CD14-positive monocyte (primary cell): Measurements from ENCODE around the gene GMDS. TPM values are rescaled to one million over a fixed set of nuclear protein-coding genes. Genes with fewer than 3 reads are reported as not detected.
A peak's percentile ranks its signal among the peaks of the same experiment; 100 is the strongest.

Experiments used
- DNase-seq, 3 donors: peaks; one replicate each; pipeline ENCODE4 v3.0.0-alpha.2; 2011 to 2022
- H2AFZ ChIP-seq: 2 replicates; pipeline ENCODE4 v1.6.0; 2012; ENCODE audit warnings: mild to moderate bottlenecking, low read depth, low read length, inconsistent platforms; ENCODE audit not compliant: insufficient read depth, poor library complexity, severe bottlenecking
- H3K27ac ChIP-seq, 2 donors: 1 replicate in 1 of 2; 2 replicates in 1 of 2; pipeline ENCODE4 v1.5.1; 2012 to 2013; ENCODE audit warnings: low read length in 2 of 2, control low read depth in 1 of 2, inconsistent platforms in 1 of 2, low read depth in 1 of 2, mild to moderate bottlenecking in 1 of 2
- H3K27me3 ChIP-seq, 2 donors: one replicate each; pipeline versions ENCODE4 v1.6.0 to v1.6.1; 2011 to 2013; ENCODE audit warnings: low read length in 2 of 2; ENCODE audit not compliant: control insufficient read depth in 2 of 2, insufficient read depth in 2 of 2
- H3K36me3 ChIP-seq, 2 donors: replicated peaks in 1 of 2; 1 replicate in 1 of 2; 2 replicates in 1 of 2; pipeline versions ENCODE4 v1.5.1 to v1.6.1; 2012 to 2013; ENCODE audit warnings: low read length in 2 of 2, control low read depth in 1 of 2, inconsistent platforms in 1 of 2, mild to moderate bottlenecking in 1 of 2; ENCODE audit not compliant: insufficient read depth in 2 of 2, control insufficient read depth in 1 of 2
- H3K4me1 ChIP-seq, 2 donors: 1 replicate in 1 of 2; 2 replicates in 1 of 2; pipeline versions ENCODE4 v1.5.1 to v1.6.1; 2012 to 2013; ENCODE audit warnings: low read length in 2 of 2, control low read depth in 1 of 2, inconsistent platforms in 1 of 2, mild to moderate bottlenecking in 1 of 2, moderate library complexity in 1 of 2; ENCODE audit not compliant: insufficient read depth in 2 of 2, control insufficient read depth in 1 of 2
- H3K4me2 ChIP-seq: replicated peaks from 2 replicates; pipeline ENCODE3; 2012; ENCODE audit warnings: low read length, moderate library complexity, mild to moderate bottlenecking; ENCODE audit not compliant: poor library complexity, severe bottlenecking; ENCODE audit errors: extremely low read depth
- H3K4me3 ChIP-seq, 3 experiments: fragments of 200-600 bp in 1 of 3; sonication (generic) in 1 of 3; replicated peaks in 1 of 3; 1 replicate in 2 of 3; 2 replicates in 1 of 3; pipeline ENCODE4 v1.5.1; 2011 to 2013; ENCODE audit warnings: low read length in 3 of 3, mild to moderate bottlenecking in 3 of 3, control low read depth in 2 of 3, low read depth in 2 of 3, inconsistent platforms in 1 of 3, moderate library complexity in 1 of 3
- H3K79me2 ChIP-seq: 2 replicates; pipeline ENCODE4 v1.6.0; 2012; ENCODE audit warnings: mild to moderate bottlenecking, control low read depth, inconsistent platforms, low read length, moderate library complexity; ENCODE audit not compliant: insufficient read depth
- H3K9ac ChIP-seq: 2 replicates; pipeline ENCODE4 v1.6.0; 2017; ENCODE audit warnings: low read length, mild to moderate bottlenecking; ENCODE audit not compliant: insufficient read depth, poor library complexity, severe bottlenecking
- H3K9me3 ChIP-seq, 2 donors: replicated peaks in 1 of 2; 1 replicate in 1 of 2; 2 replicates in 1 of 2; pipeline versions ENCODE4 v1.5.1 to v1.6.1; 2012 to 2013; ENCODE audit warnings: low read length in 2 of 2, control low read depth in 1 of 2; ENCODE audit not compliant: control insufficient read depth in 1 of 2, insufficient read depth in 1 of 2
- H4K20me1 ChIP-seq: 2 replicates; pipeline ENCODE4 v1.6.0; 2012; ENCODE audit warnings: mild to moderate bottlenecking, low read length, control low read depth, moderate library complexity; ENCODE audit not compliant: insufficient read depth
- H3K27ac Mint-ChIP-seq, 7 donors: one replicate each; pipeline ENCODE4 v1.8.0; 2020; ENCODE audit warnings: mild to moderate bottlenecking in 7 of 7, mixed read lengths in 7 of 7, moderate library complexity in 6 of 7, inconsistent platforms in 2 of 7
- H3K27me3 Mint-ChIP-seq, 3 donors: one replicate each; pipeline ENCODE4 v1.8.0; 2021 to 2022; ENCODE audit warnings: low read depth in 3 of 3, mild to moderate bottlenecking in 3 of 3, mixed read lengths in 3 of 3, moderate library complexity in 3 of 3, inconsistent platforms in 1 of 3
- H3K36me3 Mint-ChIP-seq, 2 donors: one replicate each; pipeline ENCODE4 v1.8.0; 2020; ENCODE audit warnings: mixed read lengths in 2 of 2, inconsistent platforms in 1 of 2, mild to moderate bottlenecking in 1 of 2
- H3K4me1 Mint-ChIP-seq: one replicate; pipeline ENCODE4 v1.8.0; 2020; ENCODE audit warnings: mild to moderate bottlenecking, mixed read lengths
- H3K4me3 Mint-ChIP-seq, 2 donors: one replicate each; pipeline ENCODE4 v1.8.0; 2020; ENCODE audit warnings: mild to moderate bottlenecking in 2 of 2, mixed read lengths in 2 of 2, moderate library complexity in 1 of 2
- H3K9me3 Mint-ChIP-seq, 7 donors: one replicate each; pipeline ENCODE4 v1.8.0; 2020 to 2022; ENCODE audit warnings: mixed read lengths in 7 of 7, mild to moderate bottlenecking in 6 of 7, moderate library complexity in 6 of 7, inconsistent platforms in 2 of 7
- WGBS: methylation state at CpG from one replicate; pipeline ENCODE4 v1.1.5; 2013; ENCODE audit warnings: missing lambda C conversion rate; ENCODE audit not compliant: insufficient coverage; 5-methylcytosine and 5-hydroxymethylcytosine counted together
- intact Hi-C, 2 donors: fragments of 100-400 bp; cut with micrococcal nuclease; formaldehyde crosslinking; loops; one replicate each; pipeline versions ENCODE4 v1.15.0 to v1.15.1; 2023
- polyA plus RNA-seq, 3 donors: library from polyadenylated mRNA; depleted of rRNA in 1 of 3; unstranded in 2 of 3; stranded (reverse) in 1 of 3; fragments of 300-500 nt in 2 of 3; fragments of >200 nt in 1 of 3; fragmentation: Illumina TruSeq in 2 of 3; gene quantifications; 1 replicate in 2 of 3; 2 replicates in 1 of 3; pipeline ENCODE4 v1.2.3, GENCODE V29; 2012 to 2021
- TF ChIP-seq, protein P1 (sequence below): fragments of 200-600 bp; IDR thresholded peaks from one replicate; pipeline ENCODE4 v1.8.0; 2022; ENCODE audit warnings: antibody characterized with exemption, mild to moderate bottlenecking

Gene GMDS
- polyA plus RNA-seq, 3 donors: 10.5 to 19.9 (median 17.6) TPM

GRCh38 chr6:1635305-1636010, 609.9 kb downstream of the GMDS start:
- H4K20me1 ChIP-seq: no peaks in the 10 kb centered on the region
- no peak overlapping the region for H3K4me3 ChIP-seq
- H3K79me2 ChIP-seq: no peaks in the 10 kb centered on the region
- H3K4me1 ChIP-seq: no peaks in the 10 kb centered on the region
- peaks cover 0 to 1% of the 10 kb centered on the region in 2 donors for H3K36me3 Mint-ChIP-seq
- no peak overlapping the region for H3K4me3 Mint-ChIP-seq
- 89% methylated on average over 21 of the region's 23 CpGs for WGBS
- peak overlapping the region in 1 of 7 donors; percentile 70 for H3K27ac Mint-ChIP-seq
- TF ChIP-seq, protein P1, sequence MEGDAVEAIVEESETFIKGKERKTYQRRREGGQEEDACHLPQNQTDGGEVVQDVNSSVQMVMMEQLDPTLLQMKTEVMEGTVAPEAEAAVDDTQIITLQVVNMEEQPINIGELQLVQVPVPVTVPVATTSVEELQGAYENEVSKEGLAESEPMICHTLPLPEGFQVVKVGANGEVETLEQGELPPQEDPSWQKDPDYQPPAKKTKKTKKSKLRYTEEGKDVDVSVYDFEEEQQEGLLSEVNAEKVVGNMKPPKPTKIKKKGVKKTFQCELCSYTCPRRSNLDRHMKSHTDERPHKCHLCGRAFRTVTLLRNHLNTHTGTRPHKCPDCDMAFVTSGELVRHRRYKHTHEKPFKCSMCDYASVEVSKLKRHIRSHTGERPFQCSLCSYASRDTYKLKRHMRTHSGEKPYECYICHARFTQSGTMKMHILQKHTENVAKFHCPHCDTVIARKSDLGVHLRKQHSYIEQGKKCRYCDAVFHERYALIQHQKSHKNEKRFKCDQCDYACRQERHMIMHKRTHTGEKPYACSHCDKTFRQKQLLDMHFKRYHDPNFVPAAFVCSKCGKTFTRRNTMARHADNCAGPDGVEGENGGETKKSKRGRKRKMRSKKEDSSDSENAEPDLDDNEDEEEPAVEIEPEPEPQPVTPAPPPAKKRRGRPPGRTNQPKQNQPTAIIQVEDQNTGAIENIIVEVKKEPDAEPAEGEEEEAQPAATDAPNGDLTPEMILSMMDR: no peak
- H3K27me3 Mint-ChIP-seq: peaks cover 3 to 5% (median 4%) of the 10 kb centered on the region in 3 donors
- no peaks in the 10 kb centered on the region for H3K27me3 ChIP-seq
- no peaks in the 10 kb centered on the region for H3K36me3 ChIP-seq
- no peaks in the 10 kb centered on the region for H3K9me3 ChIP-seq
- no peak overlapping the region for H3K27ac ChIP-seq
- H3K9ac ChIP-seq: no peak overlapping the region
- H3K9me3 Mint-ChIP-seq: peaks cover 0 to 2% (median 0%) of the 10 kb centered on the region in 7 donors
- no peak overlapping the region for H3K4me2 ChIP-seq
- no peak for DNase-seq
- no peak overlapping the region for H2AFZ ChIP-seq
- intact Hi-C loops: no loop called here
- no peaks in the 10 kb centered on the region for H3K4me1 Mint-ChIP-seq

DNA sequence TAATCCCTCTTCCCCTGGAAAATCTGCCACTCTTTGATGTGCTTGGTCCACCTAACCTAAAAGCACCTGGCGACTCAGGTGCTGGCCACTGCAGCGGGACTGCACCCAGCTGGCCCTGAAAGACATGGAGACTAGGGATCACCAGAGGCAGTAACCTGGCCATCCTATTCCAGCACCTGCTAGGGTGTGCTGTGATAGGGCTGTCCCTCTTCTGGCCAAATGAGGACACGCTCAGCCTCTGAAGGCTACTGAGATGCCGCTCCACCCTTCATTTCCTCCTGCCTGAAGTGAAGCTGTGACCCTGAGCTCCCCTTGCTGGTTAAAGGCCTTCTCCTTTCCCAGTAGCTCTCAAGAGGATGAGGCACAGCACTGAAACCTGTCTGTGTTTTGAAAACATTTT, 611.3 kb downstream of the GMDS start:
- WGBS: 100% methylated on average over 2 of the region's 4 CpGs
- Histone ChIP-seq H4K20me1 (no peaks in the 10 kb centered on the region), H3K9ac (no peak overlapping the region), H2AFZ (no peak overlapping the region), H3K4me3 (no peak overlapping the region), H3K36me3 (no peaks in the 10 kb centered on the region), H3K79me2 (no peaks in the 10 kb centered on the region), H3K27me3 (peaks cover 0 to 1% of the 10 kb centered on the region in 2 donors), H3K9me3 (no peaks in the 10 kb centered on the region), H3K27ac (no peak overlapping the region), H3K4me1 (no peaks in the 10 kb centered on the region), H3K4me2 (no peak overlapping the region)
- no peak for DNase-seq
- H3K9me3 Mint-ChIP-seq: peaks cover 0 to 2% (median 0%) of the 10 kb centered on the region in 7 donors
- TF ChIP-seq, protein P1: no peak
- no peak overlapping the region for H3K27ac Mint-ChIP-seq
- no peak overlapping the region for H3K4me3 Mint-ChIP-seq
- H3K27me3 Mint-ChIP-seq: peaks cover 4 to 8% (median 4%) of the 10 kb centered on the region in 3 donors
- H3K36me3 Mint-ChIP-seq: no peaks in the 10 kb centered on the region
- intact Hi-C loops: no loop called here
- H3K4me1 Mint-ChIP-seq: no peaks in the 10 kb centered on the region
